ENCODE results near the gene SHISA6. TPM values are rescaled to one million over a fixed set of nuclear protein-coding genes. Genes with fewer than 3 reads are reported as not detected.
"Not testable (repeated sequence)": the region's sequence is repeated elsewhere in the genome, so short reads cannot be mapped to it uniquely, and the experiment has no call there.

Gene SHISA6
- total RNA-seq, 1 donor from 2014 or later: not detected

- no peak for DNase-seq (ENCODE audit: low read depth in 2 of 2)
These were observed 23.3 kb downstream of the SHISA6 start for GRCh38 chr17:11264183-11264871.

DNA sequence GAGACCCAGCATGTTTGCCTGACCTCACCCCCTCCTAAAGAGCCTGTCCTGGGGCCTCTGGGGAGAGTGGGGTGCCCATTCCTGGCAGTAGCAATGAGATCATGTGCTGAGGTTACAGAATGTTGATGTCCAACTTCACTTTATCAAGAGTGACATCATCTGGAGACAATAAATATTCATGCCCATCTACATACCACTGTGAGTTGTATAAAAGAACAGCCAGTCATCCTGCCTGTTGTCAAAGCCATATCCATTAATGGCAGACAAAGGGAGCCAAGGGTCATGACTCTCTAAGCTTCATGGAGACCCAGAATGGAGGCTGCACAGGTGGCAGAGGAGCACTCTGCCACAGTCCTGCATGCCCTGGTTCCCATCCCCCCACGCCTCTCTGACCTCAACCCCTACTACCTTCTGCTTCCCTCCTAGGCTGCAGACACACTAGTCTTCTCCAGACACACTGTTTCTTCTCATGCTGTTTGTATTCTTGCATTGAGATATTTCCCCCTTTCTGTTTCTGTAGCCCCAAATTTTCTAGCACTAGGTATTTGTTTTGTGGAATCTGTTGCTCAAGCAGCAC lies 27.1 kb downstream of the SHISA6 start:
- no peak for DNase-seq (ENCODE audit: low read depth in 2 of 2)

DNA sequence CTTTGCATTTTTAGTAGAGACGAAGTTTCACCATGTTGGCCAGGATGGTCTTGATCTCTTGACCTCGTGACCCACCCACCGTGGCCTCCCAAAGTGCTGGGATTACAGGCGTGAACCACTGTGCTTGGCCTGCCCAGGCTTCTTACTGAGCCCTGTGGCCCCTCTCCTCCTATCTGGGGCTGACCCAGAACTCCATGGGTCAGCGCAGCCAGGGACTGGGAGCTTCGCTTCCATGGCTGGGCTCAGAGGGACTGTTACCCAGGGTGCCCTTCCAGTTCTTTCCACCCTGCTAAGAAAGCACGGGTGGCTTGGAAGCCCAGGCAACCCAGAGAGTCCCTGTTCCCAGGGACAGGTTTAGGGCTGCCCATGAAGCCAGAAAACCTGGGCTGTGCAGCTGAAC lies 28.2 kb downstream of the SHISA6 start:
- no peak for DNase-seq (ENCODE audit: low read depth in 2 of 2)

- DNase-seq (ENCODE audit: low read depth in 2 of 2): no peak
These were observed 31.2 kb downstream of the SHISA6 start for GRCh38 chr17:11272191-11272590.

GRCh38 chr17:11273596-11273995 lies 32.6 kb downstream of the SHISA6 start:
- DNase-seq (ENCODE audit: low read depth in 2 of 2): no peak

DNA sequence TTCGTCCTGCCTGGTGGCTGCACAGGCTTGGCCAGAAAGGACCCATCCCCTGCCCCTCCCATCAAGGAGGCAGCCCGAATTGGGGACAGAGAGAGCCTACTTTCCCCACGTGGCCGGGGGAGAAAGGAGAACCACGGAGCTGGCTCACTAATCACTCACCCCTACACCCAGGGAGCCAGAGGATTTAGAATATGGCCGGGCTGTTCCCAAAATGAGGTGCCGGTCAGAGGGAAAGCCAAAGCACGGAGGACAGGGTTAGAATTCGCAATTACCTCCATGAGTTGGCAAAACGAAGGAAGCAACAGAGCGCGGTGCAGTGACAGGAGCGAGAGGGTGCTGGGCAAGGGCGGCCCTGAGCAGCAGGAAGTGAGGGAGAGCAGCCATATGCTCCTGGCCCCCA lies 33.1 kb downstream of the SHISA6 start:
- DNase-seq (ENCODE audit: low read depth in 2 of 2): no peak

DNA sequence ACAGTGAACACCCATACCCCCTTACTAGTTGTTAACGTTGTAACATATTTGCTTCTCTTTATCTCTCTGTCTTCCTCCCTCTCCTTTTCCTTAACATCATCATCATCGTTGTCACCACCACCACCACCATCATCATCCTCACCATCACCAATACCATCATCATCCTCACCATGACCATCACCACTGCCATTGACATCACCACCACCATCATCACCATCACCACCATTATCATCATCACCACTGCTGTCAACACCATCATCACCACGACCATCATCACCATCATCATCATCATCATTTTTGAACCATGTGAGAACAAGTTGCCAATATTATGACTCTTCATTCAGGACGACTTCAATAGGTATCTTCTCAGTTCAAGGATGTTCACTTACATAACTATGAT lies 35.5 kb downstream of the SHISA6 start:
- DNase-seq (ENCODE audit: low read depth in 2 of 2): no peak

DNA sequence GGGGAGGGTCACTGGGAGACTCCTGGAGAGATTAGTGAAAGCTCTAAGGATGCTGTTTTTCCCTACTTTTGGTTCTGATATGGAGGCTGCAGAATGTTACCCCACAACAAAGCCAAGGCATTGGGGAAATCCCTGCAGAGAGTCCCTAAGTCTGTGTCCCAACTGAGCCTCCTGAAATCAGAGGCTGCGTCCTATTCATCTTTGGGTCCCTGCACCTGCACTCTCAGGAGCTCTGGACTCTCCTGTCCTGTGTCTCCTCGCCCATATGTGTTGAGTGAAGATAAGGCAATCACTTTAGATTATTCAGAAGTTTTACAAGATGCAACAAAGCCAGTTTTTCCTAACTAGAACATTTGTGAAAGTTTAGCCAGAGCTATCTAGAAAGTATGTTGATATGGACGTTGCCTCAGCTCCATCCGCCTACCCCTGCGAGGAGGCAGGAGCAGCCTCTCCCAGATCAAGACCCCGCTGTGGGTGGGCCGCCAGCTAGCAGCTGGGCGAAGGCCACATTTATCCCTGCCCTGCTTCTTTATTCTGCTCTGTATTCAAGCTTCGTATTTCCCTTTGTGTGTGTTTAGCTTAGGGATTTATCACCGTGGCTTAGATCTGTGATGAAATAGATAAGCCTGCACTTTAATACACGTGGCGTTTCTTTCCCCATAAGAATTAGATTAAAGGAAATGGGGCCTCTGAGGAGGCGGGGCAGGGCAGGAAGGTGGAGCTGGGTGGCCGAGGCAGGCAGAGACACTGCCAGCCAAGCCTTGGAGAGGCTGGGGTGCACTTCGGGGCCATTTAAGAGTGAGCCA lies 37.4 kb downstream of the SHISA6 start:
- no peak for DNase-seq (ENCODE audit: low read depth in 2 of 2)

GRCh38 chr17:11278992-11279270 lies 37.9 kb downstream of the SHISA6 start:
- DNase-seq (ENCODE audit: low read depth in 2 of 2): no peak

GRCh38 chr17:11279776-11280344 lies 38.8 kb downstream of the SHISA6 start:
- DNase-seq (ENCODE audit: low read depth in 2 of 2): no peak

DNA sequence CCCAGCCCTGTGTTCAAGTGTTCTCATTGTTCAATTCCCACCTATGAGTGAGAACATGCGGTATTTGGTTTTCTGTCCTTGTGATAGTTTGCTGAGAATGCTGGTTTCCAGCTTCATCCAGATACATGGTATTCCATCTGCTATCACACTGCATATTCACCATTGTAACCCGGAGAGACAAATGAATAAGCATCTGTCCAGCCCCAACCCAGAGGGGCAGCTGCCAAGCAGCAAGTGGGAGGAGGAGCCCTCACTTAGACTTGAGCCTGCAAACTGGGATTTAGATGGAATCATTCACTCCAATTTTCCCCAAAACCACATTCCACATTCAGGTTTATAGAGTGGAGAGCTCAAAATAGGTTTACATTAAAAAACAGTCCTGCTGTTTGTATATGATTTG lies 41.6 kb downstream of the SHISA6 start:
- no peak for DNase-seq (ENCODE audit: low read depth in 2 of 2)

DNA sequence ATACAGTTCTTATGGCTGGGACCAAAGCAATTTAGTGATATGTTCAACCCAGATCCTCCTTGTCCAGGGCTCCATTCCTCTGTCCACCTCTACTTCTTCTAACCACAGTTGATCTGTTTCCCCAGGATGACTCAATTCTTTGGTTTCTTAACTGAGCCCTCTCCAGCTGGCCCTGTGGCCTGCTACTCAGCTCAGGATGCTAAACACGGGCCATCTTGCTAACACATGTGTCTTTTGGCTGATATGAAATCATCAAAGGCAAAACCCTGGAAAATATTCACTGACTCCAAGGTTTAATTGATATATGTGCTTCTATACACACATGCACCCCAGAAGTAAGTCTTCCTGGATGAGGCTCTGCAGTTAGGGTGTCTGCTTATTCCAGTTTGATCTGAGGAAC lies 43.8 kb downstream of the SHISA6 start:
- DNase-seq (ENCODE audit: low read depth in 2 of 2): no peak

DNA sequence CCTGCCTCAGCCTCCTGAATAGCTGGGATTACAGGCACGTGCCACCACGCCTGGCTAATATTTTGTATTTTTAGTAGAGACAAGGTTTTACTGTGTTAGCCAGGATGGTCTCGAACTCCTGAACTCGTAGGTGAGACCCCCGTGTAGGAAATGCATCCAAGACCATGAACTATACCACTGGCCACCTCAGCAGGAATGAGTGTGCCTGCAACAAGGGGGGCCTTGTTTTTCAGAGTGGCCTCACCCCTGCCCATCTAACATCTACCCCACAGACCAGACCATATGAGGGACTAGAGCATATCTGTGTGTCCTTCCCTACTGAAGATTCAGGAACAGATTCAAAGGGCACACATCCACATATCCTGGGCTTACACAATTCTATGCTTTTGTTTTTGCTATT lies 44.9 kb downstream of the SHISA6 start:
- no peak for DNase-seq (ENCODE audit: low read depth in 2 of 2)

GRCh38 chr17:11287791-11288190 lies 46.8 kb downstream of the SHISA6 start:
- no peak for DNase-seq (ENCODE audit: low read depth in 2 of 2)

GRCh38 chr17:11290814-11291213 lies 49.8 kb downstream of the SHISA6 start:
- DNase-seq (ENCODE audit: low read depth in 2 of 2): no peak

- DNase-seq (ENCODE audit: low read depth in 2 of 2): no peak
These were observed 51.5 kb downstream of the SHISA6 start for GRCh38 chr17:11292491-11292890.

GRCh38 chr17:11293480-11293879 lies 52.5 kb downstream of the SHISA6 start:
- no peak for DNase-seq (ENCODE audit: low read depth in 2 of 2)

- no peak for DNase-seq (ENCODE audit: low read depth in 2 of 2)
These were observed 53.8 kb downstream of the SHISA6 start for GRCh38 chr17:11294826-11295225.

GRCh38 chr17:11296994-11297393 lies 56.0 kb downstream of the SHISA6 start:
- DNase-seq (ENCODE audit: low read depth in 2 of 2): no peak

DNA sequence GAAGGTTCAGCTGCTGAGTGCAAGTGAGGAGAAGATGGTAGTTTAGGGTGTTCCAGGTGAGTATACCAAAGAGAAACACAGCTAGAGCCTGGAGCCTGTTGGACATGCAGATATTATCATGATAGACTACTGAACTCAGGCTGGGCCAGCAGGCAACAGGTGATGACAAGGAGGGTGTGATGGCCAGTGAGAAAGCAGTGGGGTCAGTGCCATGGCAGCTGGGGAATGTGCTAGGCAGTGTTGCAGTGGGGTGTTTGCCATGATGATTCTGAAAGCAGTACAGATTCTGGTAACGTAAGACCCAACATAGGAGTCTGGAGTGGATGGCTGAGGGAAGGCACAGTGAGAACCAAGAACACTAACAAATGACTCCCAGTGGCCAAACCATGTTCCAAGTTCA lies 57.4 kb downstream of the SHISA6 start:
- DNase-seq (ENCODE audit: low read depth in 2 of 2): no peak

DNA sequence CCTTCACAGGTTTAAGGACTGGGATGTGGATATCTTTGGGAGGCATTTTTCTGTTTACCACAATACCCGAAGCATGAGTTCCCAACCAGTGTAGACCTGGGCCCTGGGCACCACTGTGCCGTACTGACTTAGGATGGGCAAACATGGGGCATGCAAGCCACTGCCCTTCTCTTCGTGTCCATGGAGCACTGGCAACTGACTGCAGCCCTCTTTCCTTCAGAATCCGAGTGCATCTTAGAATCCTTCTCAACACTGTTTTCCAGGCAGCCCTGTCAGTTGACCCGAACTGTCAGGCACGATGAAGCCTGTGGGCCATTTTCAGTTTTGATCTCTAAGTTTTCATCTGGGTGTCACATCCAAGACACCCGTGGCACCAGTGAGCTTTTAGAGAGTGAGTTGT lies 59.2 kb downstream of the SHISA6 start:
- no peak for DNase-seq (ENCODE audit: low read depth in 2 of 2)

DNA sequence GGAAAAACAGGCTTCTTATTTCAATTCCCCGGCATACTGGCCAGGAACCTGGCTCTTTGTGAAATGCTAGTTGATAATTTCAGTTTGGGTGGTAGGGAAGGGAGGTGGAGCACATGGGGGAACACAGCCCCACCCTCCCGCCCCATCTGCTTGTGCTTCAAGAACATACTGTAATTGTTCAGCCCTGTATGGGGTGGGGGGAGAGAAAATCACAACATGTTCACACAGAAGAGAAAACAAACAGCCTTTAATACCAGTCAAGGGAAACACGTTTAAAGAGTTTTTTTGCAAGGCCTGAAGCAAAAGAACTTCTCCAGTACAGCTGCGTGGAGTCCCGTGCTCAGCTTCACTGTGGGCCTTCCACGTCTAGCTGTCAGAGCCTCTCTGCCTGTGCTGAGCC lies 59.7 kb downstream of the SHISA6 start:
- DNase-seq (ENCODE audit: low read depth in 2 of 2): no peak

DNA sequence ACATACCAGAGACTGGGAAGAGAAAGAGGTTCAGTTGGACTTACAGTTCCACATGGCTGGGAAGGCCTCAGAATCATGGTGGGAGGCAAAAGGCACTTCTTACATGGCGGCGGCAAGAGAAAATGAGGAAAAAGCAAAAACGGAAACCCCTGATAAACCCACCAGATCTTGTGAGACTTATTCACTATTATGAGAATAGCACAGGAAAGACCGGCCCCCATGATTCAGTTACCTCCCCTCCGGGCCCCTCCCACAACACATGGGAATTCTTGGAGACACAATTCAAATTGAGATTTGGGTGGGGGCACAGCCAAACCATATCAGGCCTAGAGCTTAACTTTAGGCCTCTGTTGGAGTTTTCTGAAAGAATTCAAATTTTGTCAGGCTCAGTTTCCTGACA lies 60.9 kb downstream of the SHISA6 start:
- not testable (repeated sequence) for DNase-seq (ENCODE audit: low read depth in 2 of 2)
